ENCODE measurements around the gene HSFY1.
"Not testable (repeated sequence)": the region's sequence is repeated elsewhere in the genome, so short reads cannot be mapped to it uniquely, and the experiment has no call there.

The HSFY1 gene, protein sequence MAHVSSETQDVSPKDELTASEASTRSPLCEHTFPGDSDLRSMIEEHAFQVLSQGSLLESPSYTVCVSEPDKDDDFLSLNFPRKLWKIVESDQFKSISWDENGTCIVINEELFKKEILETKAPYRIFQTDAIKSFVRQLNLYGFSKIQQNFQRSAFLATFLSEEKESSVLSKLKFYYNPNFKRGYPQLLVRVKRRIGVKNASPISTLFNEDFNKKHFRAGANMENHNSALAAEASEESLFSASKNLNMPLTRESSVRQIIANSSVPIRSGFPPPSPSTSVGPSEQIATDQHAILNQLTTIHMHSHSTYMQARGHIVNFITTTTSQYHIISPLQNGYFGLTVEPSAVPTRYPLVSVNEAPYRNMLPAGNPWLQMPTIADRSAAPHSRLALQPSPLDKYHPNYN

GRCh38 chrY:18546420-18546819 lies at the start of gene HSFY1:
Gene HSFY1, plus strand, starts transcription at chrY:18546720. Its CDS starts 68 bp downstream, at chrY:18546788.
- not testable (repeated sequence) for H3K9me3 ChIP-seq (ENCODE audit: low read depth, low read length); H3K9ac ChIP-seq (ENCODE audit: insufficient read length); DNase-seq (ENCODE audit: low read depth, low spot score); H3K4me3 ChIP-seq; H3K27ac ChIP-seq; H3K36me3 ChIP-seq (ENCODE audit: insufficient read depth, low read length)

DNA sequence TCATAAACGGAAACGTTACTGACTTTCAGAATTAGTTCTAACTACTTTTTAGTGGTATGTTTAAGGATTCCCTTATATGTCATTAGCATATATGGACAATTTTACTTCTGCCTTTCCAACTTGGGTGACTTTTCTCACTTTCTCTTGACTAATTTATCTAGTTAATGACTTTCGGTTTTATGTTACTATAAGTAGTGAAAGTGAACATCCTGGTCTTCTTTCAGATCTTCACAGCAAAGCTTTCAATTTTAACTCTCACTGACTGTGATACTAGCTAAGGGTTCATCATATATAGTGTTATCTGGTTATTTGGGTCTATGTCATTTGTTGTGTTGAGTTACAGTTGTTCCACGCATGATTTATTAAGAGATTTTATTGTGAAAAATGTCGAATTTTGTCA lies 42.3 kb upstream of the HSFY1 start:
- not testable (repeated sequence) for H3K27ac ChIP-seq

GRCh38 chrY:18530995-18531655 lies 15.4 kb upstream of the HSFY1 start:
- DNase-seq (ENCODE audit: low read depth, low spot score); H3K9ac ChIP-seq (ENCODE audit: insufficient read length); H3K4me3 ChIP-seq; H3K9me3 ChIP-seq (ENCODE audit: low read depth, low read length); H3K36me3 ChIP-seq (ENCODE audit: insufficient read depth, low read length); H3K27ac ChIP-seq: not testable (repeated sequence)

More for the DNA sequence above, 42.3 kb upstream of the HSFY1 start:
- H3K9ac ChIP-seq (ENCODE audit: insufficient read length); H3K9me3 ChIP-seq (ENCODE audit: low read depth, low read length); H3K36me3 ChIP-seq (ENCODE audit: insufficient read depth, low read length); DNase-seq (ENCODE audit: low read depth, low spot score); H3K4me3 ChIP-seq: not testable (repeated sequence)

GRCh38 chrY:18538952-18539351 lies 7.6 kb upstream of the HSFY1 start:
- H3K9ac ChIP-seq (ENCODE audit: insufficient read length); H3K27ac ChIP-seq; DNase-seq (ENCODE audit: low read depth, low spot score); H3K9me3 ChIP-seq (ENCODE audit: low read depth, low read length); H3K4me3 ChIP-seq; H3K36me3 ChIP-seq (ENCODE audit: insufficient read depth, low read length): not testable (repeated sequence)

- not testable (repeated sequence) for H3K9me3 ChIP-seq (ENCODE audit: low read depth, low read length); H3K27ac ChIP-seq; DNase-seq (ENCODE audit: low read depth, low spot score); H3K36me3 ChIP-seq (ENCODE audit: insufficient read depth, low read length); H3K9ac ChIP-seq (ENCODE audit: insufficient read length); H3K4me3 ChIP-seq
Observed at GRCh38 chrY:18553132-18553531, 6.6 kb downstream of the HSFY1 start.

- H3K27ac ChIP-seq; H3K36me3 ChIP-seq (ENCODE audit: insufficient read depth, low read length); H3K9me3 ChIP-seq (ENCODE audit: low read depth, low read length); H3K4me3 ChIP-seq; DNase-seq (ENCODE audit: low read depth, low spot score); H3K9ac ChIP-seq (ENCODE audit: insufficient read length): not testable (repeated sequence)
Observed at GRCh38 chrY:18565915-18566314, 19.4 kb downstream of the HSFY1 start.

Measured in SK-N-MC (cell line).